ENCODE measurements around the gene KANTR. TPM values are rescaled to one million over a fixed set of nuclear protein-coding genes. Genes with fewer than 3 reads are reported as not detected.

KANTR gene
- total RNA-seq, 1 donor from 2014 or later: 10.0 TPM

Other genes starting within 250 kb of the KANTR start
- gene XAGE3, start 226.1 kb upstream of the KANTR start, total RNA-seq: not detected in 2 replicates
- 20.4 and 20.7 TPM in 2 replicates for gene FAM156B, start 196.8 kb upstream of the KANTR start, total RNA-seq
- gene FAM156A, start 135.6 kb upstream of the KANTR start, total RNA-seq: 27.3 and 28.3 TPM in 2 replicates
- gene GPR173, start 45.4 kb upstream of the KANTR start, total RNA-seq: not detected in 2 replicates
- 37.3 and 40.3 TPM in 2 replicates for gene TSPYL2, start 11.8 kb upstream of the KANTR start, total RNA-seq
- 112 and 119 TPM in 2 replicates for gene KDM5C, start 131.1 kb downstream of the KANTR start, total RNA-seq
- 0.37 and 0.64 TPM in 2 replicates for gene IQSEC2, start 187.4 kb downstream of the KANTR start, total RNA-seq